Body of pancreas (tissue), 4 donors: ENCODE measurements around the gene MOSMO.
"Not testable (repeated sequence)": the region's sequence is repeated elsewhere in the genome, so short reads cannot be mapped to it uniquely, and the experiment has no call there.

Source experiments
- POLR2A ChIP-seq, 3 donors: fragments of 450-650 bp; IDR thresholded peaks; one replicate each; pipeline ENCODE4 v1.6.1; 2016; ENCODE audit warnings: antibody characterized with exemption in 3 of 3, mild to moderate bottlenecking in 2 of 3
- TF ChIP-seq, protein P1 (sequence below), 7 experiments: fragments of 450-650 bp in 4 of 7; fragments of 200-600 bp in 3 of 7; sonication (generic) in 3 of 7; IDR thresholded peaks; one replicate each; pipeline ENCODE4 v1.5.1; 2016 to 2019; ENCODE audit warnings: antibody characterized with exemption in 7 of 7

DNA sequence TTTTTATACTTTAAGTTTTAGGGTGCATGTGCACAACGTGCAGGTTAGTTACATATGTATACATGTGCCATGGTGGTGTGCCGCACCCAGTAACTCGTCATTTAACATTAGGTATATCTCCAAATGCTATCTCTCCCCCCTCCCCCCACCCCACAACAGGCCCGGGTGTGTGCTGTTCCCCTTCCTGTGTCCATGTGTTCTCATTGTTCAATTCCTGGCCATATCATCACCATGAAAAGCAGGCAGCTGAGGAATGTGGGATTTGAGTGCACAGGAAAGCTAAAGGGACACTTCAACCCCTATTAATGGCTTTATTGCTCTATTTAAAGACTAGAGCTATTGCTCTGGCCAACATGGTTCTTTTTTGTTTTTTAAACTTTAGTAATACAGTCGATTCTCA lies 38.0 kb downstream of the MOSMO start:
- TF ChIP-seq POLR2A (IDR thresholded peaks at IDR 0.05), result not testable (repeated sequence)
- TF ChIP-seq, protein P1, sequence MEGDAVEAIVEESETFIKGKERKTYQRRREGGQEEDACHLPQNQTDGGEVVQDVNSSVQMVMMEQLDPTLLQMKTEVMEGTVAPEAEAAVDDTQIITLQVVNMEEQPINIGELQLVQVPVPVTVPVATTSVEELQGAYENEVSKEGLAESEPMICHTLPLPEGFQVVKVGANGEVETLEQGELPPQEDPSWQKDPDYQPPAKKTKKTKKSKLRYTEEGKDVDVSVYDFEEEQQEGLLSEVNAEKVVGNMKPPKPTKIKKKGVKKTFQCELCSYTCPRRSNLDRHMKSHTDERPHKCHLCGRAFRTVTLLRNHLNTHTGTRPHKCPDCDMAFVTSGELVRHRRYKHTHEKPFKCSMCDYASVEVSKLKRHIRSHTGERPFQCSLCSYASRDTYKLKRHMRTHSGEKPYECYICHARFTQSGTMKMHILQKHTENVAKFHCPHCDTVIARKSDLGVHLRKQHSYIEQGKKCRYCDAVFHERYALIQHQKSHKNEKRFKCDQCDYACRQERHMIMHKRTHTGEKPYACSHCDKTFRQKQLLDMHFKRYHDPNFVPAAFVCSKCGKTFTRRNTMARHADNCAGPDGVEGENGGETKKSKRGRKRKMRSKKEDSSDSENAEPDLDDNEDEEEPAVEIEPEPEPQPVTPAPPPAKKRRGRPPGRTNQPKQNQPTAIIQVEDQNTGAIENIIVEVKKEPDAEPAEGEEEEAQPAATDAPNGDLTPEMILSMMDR (IDR thresholded peaks at IDR 0.05), result not testable (repeated sequence)
